ENCODE measurements around the gene CASKIN1.

CASKIN1 gene

DNA sequence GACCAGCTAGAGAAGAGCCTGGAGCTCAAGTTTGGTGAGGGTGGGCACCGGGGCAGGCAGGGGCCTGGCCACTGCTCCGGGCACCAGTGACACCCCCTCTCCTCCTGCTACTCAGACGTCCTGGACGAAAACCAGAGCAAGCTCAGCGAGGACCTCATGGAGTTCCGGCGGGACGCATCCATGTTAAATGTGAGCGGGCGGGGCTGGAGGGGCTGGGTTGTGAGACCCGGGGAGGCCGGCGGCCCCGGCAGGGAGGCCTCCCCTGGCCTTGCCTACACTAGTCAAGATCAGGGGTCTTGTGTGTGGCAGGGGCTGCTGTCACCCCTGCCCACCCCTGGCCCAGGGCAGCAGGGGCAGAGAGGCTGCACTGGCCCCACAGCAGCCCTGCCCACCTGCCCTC is 23.0 kb downstream of the CASKIN1 start:
- DNase-seq: no peak

DNA sequence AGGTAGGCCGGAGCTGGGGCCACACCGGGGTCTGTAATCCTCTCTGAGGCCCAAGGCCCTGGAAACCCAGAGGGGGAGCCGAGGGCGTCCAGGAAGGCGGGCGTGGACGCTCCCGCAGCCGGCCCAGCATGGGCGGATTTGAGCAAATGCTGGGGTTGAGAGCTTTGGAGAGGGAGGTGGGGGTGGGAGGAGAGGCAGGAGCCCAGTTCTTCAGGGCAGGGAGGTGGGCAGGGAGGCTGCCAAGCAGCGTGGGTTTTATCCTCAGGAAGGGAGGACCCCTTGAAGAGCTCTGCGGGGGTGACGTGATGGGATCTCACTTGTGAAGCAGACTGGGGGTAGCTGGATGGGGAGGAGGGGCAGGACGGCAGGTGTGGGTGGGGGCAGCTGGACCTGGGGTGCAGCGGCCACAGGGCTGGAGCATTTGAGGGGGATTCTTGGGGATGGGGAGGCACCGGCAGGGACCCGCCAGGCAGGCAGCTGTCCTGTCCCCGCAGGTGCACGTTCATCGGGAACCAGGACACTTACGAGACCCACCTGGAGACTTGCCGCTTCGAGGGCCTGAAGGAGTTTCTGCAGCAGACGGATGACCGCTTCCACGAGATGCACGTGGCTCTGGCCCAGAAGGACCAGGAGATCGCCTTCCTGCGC is 23.6 kb downstream of the CASKIN1 start:
- no peak for DNase-seq

DNA sequence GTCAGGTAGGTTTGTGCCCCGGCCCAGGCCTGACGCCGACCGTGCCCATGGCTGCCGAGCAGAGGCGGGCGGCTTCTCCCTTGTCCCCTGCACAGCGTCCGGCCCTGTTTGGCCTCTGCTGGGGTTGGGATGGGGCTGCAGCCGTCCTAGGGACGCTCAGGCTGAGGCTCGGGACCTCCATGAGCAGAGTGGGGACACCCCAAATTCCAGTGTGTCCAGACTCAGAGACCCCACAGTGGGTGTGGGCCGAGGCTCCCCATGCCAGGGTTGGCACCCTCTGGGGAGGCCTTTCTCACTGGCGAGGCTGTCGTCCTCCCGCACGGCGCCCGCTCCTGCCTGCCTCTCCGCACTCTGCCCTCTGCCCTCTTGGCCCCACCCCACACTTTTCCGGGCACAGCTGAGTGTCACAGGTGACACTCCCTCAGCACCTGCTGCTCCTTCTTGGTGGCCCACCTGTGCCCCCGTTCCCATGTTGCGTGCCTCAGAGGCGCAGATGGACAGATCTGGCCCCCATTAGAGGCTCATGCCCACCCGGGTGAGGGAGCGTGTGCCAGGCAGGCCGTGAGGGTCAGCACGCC is 24.7 kb downstream of the CASKIN1 start:
- DNase-seq: no peak

DNA sequence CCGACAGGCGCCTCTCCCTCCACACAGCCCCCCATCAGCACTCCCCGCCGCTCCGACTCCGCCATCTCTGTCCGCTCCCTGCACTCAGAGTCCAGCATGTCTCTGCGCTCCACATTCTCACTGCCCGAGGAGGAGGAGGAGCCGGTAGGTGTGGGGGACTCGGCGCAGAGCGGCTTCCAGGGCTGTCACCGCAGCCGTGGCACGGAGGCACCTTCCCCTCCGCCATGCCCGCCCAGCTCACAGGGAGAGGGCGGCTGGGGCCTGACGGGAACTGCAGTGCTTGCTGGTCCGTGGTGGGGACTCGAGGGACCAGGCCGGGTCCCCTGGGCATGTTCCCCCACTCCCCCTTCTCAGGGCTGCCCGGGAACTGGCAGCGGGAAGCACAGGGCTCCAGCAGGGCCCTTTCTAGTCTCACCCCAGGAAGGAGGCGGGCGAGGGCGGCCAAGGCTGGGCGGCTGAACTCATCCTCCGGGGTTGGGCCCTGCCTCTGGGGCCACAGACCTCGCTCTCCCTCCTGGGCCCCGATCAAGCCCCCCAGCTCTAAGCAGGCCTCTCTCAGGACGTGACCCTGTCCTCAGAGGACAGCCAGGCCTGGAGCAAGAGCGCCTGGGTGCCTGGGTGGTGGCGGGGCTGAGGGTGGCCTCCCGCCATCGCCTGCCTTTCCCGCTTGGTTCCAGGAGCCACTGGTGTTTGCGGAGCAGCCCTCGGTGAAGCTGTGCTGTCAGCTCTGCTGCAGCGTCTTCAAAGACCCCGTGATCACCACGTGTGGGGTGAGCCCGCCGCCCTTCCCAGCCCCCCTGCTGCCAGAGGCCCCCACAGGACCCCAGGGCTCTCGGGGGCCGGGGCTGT is 25.6 kb downstream of the CASKIN1 start:
- DNase-seq: no peak

DNA sequence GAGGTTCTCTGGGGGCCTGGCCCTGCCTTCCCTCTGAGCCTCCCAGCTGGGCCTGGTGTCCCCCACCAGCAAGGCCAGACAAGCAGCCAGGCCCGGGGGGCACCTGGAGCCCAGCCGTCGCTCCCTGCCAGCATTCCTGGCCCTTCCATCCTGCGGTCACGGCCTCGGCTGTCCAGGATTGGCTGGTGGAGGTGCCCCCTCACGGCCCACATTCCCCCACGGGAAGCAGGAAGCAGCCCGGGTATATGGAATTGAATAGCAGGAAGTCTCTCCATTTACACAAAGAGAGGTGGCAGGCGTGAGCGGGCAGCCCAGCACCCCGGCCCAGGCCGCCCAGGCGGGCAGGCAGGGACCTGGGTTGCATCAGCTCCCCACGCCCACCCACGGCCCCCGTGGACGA is 26.3 kb downstream of the CASKIN1 start:
- no peak for DNase-seq

DNA sequence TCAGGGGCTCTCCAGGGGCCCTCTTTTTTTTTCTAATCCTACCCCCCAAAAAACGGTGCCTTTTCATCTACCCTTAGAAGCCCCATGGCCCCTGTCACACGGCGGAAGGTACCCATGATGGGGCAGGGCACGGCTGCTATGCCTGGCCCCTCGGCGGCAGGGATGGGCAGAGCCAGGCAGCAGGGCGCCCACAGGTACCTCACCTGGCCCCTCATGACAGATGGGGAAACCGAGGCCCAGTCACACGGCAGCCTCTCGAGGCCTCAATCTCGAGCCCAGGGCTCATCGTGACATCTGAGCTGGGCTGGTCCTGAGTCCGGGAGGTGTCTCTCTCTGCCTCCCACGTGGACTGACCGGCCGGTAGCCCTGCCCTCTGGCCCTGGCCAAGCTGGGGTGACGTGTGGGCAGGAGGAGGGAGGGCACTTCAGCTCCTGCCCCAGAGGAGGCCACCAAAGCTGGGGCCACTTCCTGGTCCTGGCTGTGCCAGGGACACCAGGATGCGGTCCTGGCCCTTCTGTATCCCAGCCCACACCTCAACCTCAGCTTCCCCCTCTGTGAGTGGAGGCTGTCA is 29.3 kb downstream of the CASKIN1 start:
- no peak for DNase-seq

DNA sequence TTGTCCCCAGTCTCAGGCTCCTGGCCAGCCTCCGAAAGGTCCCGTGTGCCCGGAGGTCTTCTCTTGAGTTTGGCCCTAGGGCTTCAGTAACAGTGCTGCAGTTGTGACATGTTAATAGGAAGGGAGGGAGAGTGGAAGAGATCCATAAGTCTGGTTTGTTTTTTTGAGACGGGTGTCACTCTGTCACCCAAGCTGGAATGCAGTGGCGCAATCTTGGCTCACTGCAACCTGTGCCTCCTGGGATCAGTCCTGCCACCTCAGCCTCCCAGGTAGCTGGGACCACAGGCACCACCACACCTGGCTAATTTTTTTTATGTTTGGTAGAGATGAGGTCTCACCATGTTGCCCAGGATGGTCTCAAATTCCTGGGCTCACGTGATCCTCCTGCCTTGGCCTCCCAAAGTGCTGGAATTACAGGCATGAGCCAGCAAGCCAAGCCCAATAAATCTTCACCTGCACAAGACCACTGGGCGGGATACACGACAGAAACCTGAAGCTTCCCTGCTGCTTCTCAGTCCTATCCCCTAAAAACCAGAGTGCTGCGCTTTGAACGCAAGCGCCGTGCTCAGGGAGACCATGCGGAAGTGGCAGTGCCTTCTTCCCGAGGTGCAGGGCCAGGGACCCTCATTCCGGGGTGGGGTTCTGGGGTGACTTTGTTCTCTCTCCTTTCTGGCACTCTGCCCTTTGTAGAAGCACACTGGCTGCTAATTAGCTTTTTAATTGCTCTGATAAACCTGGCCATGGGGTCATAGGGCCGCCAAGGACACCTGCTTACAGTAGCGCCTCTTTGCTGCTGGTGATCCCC is 29.9 kb downstream of the CASKIN1 start:
- DNase-seq: no peak

DNA sequence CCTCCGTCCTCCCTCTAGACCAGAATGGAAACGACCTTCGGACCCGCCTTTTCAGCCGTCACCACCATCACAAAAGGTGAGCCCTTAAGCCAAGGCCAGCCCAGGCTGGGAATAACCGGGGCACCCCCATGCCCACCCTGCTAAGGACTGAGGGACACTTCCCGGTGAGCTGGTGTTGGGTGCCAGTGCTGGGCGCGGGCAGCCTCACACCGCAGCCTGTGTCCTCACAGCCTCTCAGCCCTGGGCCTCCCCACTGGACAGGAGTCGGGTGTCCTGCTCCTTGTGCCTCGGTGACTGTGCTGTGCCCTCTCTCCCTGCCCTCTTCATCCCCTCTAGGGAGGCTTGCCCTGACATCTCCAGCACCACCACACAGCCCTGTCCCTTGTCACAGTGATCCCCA is 30.5 kb downstream of the CASKIN1 start:
- DNase-seq: no peak

DNA sequence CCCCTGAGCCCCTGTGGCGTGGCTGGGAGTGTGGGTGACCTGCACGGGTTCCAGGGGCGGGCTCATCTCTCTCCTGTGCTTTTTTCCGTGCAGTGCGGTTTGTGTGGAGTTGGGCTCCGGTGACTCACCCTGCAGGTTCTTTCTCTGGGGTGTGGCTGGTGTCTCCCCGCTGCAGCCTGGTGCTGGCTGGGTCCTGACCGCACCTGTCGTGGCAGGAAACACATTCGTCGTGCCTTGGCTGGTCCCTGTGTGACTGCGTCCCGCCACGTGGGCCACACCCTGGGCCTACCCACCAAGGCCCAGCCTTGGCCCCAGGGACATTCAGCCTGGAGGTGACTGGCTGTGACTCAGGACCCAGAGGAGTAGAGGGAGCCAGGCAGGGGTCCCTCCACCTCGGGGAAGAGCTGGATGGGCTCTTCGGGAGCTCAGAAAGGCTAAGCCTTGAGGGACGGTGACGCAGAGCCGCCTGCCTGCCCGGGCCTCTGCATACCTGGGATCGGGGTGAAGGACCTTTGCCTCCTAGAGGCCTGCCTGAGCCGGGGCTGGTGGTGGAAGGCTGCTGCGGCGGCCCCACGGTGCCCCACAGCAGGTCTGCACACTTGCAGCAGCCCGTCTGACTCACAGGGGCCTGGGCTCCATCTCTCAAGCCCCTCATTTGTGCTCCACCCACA is 33.1 kb downstream of the CASKIN1 start:
- DNase-seq: no peak

DNA sequence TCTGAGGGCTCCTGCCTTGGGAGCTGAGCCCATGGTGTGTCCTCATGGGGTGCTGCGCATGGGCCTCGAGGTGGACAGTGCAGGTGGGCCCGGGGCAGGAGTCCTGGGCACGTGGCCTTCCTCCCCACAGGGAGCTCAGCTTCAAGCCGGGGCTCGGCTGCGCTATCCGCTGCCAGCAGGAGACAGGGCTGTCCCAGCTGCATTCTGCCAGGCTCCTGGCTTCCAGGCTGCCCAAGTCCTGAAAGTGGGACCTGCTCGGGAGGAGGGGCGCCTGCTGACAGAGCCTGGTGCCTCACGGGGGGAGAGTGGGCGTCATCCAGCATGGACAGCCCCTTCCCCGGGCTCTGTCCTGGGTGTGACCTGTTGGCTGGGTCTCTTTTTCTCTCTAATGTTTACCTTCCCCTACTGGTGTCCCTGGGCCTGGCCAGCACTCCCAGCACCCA is 33.7 kb downstream of the CASKIN1 start:
- no peak for DNase-seq

DNA sequence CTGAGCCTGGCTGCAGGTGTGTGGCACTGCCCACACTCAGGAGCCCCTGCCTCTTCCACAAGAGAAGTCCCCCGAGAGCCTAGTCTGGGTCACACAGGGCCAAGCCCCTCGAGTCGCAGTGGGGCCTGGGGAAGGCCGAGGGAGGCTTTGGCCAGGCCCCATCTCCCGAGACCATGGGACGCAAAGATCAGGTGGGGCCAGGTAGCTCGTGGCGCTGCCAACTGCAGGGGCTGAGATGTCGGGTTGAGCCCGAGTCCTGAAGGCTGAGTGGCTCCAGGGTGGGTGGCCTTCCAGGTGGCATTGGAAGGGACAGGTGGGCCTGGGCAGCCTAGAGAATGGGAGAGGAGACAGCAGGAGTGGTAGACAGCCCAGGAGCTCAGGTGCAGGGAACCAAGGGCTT is 34.5 kb downstream of the CASKIN1 start:
- DNase-seq: no peak

DNA sequence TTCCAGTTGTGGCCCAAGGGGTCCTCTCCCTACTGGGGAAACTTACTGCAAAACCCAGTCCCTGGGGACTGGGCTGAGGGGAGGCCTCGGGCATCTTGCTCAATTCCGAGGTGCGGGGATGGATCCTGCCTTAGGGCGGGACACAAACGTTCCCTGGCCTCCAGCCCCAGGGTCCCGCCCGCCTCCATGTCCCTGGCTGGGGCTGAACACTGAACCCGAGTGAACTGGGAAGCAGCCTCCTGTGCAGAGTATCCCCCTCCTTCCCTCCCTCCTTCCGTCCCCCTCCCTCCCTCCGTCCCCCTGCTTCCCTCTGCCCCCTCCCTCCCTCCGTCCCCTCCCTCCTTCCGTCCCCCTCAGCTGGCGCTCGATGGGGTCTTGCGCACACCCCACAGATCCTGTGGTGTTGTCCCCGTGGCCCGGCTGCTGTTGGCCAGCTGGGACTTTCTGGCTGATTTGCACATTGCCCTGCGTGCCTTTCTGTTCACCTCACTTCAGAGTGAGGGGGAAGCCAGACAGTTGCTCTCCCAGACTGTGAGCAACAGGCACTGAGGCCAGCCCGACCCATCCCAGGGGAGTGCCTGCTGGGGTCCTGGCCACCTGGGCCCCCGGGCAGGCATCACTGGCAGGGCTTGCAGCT is 35.4 kb downstream of the CASKIN1 start:
- DNase-seq: no peak

DNA sequence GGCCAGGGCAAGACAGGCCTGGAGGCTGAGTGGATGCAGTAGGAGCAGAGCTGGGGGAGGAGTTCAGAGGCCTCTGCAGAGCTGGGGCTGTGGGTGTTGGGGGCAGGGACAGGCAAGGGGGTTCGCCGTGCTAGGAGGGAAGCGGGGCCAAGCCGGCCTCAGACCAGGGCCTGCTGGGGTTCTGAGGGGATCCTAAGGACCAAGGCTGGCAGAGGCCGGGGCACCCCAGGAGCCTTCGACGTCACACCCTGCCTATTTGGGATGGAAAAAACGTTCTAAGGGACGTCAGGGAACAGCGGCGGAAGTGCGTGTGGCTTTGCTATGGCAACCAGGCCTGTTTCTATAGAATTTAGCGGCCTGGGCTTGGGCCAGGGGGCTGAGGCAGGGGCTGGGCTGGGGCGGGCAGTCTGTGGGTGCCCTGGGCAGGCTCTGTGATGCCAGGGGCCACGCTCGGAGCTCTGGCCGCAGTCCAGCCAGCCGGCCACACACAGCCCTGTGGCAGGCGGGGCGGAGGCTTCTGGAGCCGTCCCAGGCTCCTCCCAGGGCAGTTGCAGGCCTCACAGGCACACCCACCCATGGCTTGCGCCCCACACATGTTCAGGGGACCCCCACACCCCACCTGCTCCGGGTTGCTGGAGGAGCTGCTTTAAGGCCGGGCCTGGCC is 37.1 kb downstream of the CASKIN1 start:
- DNase-seq: no peak

DNA sequence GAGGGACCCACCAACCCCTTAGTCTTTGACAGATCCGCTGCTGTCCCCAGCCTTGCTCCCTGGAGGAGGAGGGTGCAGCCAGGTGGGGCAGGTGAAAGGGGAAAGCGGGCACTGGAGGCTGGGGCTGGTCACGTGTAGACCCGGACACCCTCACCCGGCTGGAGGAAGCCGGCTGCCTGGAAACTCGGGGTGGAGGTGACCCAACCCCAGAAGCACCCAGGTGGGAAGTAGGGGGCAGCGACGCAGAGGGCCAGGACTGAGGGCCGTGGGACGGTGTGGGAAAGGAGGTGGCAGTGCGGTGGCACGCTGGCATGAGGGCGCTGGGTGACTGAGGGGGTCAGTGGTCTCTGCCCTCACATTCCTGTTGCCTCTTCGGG is 38.2 kb downstream of the CASKIN1 start:
- DNase-seq: no peak

DNA sequence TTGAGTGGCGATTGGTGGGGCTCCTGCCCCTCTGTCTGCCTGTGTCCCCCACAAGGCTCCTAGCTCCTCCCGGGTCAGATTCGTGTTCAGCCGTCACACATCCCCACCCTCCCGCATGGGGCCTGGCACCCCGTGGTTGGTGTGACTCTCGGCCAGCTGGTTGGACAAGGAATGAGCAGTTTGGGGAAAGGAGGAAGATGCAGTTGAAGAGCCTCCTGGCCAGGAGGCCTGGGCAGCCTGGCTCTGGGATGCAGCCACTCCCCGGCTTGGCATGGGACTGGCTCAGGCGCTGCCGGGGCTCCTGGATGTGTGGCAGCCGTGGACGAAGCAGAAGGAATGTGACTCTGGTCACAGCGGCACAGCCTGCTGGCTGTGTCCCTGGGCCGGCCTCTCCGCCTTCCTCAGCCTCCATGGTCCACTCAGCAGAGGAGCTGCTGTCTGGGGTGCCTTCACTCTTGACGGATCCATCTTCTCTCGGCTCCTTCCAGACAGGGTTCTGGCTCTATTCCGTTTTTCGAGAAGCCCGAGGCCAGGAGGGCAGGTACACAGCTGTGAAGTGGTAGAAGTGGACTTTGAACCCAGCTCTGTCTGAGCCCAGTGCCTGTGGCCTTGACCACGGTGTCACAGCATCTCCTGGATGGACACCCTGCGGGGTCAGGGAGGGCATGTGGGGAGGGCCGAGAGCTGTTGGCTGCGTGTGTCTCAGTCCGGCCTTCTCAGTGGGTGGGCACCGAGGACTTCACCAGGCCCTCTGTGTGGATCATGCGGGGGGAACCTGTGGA is 38.7 kb downstream of the CASKIN1 start:
- no peak for DNase-seq

DNA sequence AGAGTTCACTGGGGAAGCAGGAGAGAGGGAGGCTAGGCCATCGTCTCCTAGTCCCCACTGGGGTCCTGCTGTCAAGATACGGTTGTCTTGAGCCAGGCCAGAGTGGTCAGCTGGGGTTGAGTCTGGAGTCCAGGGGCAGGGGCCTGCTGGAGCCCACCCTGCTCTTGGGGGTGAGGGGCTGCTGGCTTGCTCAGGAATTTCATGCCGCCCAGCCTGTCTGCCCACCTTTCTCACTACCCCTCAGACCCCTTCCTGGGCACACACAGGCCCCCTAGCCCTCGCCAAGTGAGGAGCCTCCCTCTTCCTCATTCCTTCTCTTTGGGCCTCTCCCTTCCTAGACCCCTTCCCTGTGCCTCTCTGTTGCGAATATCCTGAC is 39.6 kb downstream of the CASKIN1 start:
- no peak for DNase-seq

DNA sequence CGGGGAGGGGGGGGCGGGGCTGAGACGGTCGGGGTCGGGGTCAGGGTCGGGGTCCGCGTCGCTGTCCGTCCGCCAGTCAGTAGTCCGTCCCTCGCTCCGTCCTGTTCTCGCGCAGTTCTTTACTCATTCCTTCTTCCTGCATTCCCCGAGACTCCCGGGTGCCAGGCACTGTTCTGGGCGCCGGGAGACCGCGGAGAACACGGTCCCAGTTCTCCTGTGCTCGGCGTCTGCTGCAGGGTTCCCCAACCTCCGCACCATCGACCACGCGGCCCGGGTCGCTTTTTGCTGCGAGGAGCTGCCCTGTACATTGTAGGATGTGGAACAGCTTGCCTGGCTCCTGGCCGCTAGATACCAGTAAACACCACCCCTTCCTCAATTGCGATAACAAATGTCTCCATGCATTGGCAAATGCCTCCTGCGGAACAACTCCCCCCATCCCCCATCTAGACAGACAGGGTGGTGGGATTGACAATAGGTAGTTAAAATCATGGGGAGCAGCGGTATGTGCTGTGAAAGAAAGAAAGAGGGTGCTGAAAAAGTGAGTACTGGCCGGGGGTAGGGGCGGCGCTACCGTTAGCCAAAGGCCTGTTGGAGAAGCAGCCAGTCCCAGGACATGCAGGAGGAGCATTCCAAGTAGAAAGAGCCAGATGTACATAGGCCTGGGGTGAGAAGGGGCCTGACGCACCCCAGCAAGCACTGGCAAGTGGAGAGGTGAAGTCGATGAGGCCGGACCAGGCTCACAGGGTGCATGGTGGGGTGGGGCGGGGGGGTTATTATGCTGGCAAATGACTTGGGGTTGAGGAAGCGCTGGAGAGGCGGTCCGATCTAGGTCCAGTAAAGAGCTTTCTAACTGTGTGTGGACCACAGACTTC is 40.2 kb downstream of the CASKIN1 start:
- DNase-seq: no peak

DNA sequence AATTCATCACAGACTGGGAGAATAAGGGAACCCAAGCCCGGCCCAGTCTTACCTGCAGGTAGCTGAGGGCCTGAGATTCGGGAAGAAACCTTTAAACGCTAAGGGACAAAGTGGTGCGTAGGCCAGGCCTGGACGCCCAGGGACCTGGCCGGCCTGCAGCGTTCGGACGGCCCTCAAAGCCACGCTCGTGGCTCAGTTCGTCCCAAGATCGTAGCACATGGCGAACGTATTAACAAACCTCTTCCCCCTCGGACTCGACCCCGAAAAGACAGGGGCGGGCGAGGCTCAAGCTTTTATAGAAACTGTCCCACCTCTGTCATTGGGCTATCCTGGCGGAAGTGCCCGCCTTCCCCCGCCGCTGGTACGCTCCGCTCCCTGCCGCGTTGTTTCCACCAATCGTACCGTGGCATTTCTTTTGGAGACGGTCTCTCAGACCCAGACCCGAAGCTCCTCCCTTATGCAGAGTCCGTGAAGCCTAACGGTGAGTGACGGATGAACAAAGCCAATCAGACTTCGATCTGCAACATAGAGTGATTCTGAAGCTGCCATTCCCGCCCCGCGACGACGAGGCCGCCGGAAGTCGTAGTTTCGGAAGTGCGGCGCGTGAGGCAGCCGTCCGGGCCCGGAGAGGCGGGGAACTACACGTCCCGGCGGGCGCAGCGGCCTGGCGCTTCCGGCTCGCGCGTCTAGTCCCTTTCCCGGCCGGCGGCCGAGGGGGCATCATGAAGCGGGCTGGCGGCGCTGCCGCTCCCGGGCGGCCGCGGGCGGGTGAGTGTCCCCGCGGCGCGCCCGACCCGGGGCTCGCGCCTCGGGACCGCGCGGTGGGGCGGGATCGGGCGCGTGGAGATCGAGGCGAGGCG is 41.1 kb downstream of the CASKIN1 start, which contains the start of gene TRAF7:
TRAF7 (plus strand) TSS at position 692 of the 860 bp plus-strand sequence. CDS start 8,139 bp downstream, outside the sequence.
- peak; percentile 98 for DNase-seq

All from DMS79 treated with DMSO at 0.1 percent for 48 hours (cell line).